Astrocyte of the spinal cord (primary cell): ENCODE measurements around the gene CSNK1G2.
"Not testable (repeated sequence)": the region's sequence is repeated elsewhere in the genome, so short reads cannot be mapped to it uniquely, and the experiment has no call there.

Source experiments
- DNase-seq: peaks from one replicate; pipeline ENCODE4 v3.0.0; 2011; ENCODE audit warnings: low read depth, low spot score
- H3K4me3 ChIP-seq: 2 replicates; pipeline ENCODE4 v1.5.1; 2011; ENCODE audit warnings: low read depth, mild to moderate bottlenecking, low read length, moderate library complexity
- in situ Hi-C: cut with HindIII; loops from 2 replicates; pipeline ENCODE4 v1.10.0; 2017; ENCODE audit warnings: low sequenced_read_pairs
- TF ChIP-seq, protein P1 (sequence below): IDR thresholded peaks from 2 replicates; pipeline ENCODE4 v1.5.1; 2012; ENCODE audit warnings: low read depth, mild to moderate bottlenecking, low read length, inconsistent platforms

CSNK1G2 gene

DNA sequence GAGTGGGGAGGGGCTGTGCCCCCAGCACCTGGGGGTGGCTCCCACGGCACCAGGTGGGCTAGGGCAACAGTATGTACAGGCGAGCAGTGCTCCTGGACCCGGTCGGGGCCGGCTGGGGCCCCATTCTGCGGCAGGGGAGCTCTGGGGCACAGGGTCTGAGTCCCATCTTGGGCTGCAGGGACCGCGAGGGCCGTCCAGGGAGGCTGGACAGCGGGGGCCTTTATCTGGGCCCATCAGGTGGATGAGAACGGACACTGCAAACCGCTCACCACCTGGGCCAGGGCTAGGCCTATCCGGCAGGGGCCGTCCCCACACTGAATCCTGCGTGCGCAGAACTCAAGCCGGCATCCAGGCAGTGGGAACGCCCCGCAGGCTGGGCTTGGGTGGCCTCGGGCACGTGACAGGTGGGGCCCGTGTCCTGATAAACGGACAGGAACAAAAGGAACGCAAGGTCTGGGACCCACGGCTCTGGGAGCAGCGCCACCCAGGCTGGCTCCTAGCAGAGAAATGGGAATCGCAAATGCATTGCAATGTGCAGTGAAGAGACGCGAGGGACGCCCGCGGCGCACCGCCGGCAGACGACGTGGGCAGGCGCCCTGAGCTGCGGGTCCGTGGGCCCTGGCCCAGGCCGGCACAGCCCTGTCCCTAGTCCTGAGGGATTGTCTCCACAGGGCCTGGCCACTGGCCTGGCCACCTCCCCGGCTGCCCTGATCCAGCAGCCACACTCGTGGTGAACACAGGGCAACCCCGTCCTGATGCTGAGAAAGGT is 44.8 kb downstream of the CSNK1G2 start:
- in situ Hi-C loops: no loop called here
- TF ChIP-seq, protein P1, sequence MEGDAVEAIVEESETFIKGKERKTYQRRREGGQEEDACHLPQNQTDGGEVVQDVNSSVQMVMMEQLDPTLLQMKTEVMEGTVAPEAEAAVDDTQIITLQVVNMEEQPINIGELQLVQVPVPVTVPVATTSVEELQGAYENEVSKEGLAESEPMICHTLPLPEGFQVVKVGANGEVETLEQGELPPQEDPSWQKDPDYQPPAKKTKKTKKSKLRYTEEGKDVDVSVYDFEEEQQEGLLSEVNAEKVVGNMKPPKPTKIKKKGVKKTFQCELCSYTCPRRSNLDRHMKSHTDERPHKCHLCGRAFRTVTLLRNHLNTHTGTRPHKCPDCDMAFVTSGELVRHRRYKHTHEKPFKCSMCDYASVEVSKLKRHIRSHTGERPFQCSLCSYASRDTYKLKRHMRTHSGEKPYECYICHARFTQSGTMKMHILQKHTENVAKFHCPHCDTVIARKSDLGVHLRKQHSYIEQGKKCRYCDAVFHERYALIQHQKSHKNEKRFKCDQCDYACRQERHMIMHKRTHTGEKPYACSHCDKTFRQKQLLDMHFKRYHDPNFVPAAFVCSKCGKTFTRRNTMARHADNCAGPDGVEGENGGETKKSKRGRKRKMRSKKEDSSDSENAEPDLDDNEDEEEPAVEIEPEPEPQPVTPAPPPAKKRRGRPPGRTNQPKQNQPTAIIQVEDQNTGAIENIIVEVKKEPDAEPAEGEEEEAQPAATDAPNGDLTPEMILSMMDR: no peak
- DNase-seq: no peak
- no peak overlapping the region for H3K4me3 ChIP-seq

DNA sequence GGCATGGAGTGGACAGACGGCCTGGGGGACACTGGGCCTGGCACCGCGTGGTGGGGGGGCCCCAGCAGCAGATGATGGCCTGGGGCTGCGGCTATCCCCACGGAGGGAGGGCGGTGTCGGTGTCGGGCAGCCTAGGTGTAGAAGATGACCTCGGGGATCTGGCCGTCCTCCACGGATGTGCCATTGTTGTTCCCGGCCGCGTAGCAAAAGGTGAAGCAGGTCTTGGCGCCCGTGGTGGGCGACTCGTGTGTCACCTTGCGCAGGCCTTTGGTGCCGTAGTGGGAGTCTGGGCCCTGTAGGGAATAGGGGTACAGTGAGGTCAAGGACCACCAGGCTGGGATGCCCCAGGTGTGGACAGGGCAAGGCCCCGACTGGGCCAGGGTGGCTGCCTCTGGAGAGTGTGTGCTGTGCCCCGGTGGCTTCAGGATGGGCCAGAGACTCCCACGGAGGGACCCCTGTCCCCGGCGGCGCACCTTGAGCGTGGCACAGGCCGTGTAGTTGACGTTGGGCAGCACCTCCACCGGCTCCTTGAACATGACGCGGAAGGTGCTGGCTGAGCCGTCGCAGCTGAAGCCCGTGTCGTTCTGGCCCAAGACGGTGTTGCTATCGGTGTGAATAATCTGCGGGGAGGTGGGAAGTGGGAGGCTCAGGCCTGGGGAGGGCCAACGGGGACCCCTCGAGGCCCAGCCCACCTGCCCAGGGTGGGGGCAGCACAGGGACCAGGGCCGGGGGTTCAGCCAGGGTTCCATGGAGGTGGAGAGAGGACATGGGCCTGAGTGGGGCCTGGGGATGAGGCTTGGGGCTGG is 45.6 kb downstream of the CSNK1G2 start:
- H3K4me3 ChIP-seq: no peak overlapping the region
- TF ChIP-seq, protein P1: no peak
- in situ Hi-C loops: no loop called here
- no peak for DNase-seq

DNA sequence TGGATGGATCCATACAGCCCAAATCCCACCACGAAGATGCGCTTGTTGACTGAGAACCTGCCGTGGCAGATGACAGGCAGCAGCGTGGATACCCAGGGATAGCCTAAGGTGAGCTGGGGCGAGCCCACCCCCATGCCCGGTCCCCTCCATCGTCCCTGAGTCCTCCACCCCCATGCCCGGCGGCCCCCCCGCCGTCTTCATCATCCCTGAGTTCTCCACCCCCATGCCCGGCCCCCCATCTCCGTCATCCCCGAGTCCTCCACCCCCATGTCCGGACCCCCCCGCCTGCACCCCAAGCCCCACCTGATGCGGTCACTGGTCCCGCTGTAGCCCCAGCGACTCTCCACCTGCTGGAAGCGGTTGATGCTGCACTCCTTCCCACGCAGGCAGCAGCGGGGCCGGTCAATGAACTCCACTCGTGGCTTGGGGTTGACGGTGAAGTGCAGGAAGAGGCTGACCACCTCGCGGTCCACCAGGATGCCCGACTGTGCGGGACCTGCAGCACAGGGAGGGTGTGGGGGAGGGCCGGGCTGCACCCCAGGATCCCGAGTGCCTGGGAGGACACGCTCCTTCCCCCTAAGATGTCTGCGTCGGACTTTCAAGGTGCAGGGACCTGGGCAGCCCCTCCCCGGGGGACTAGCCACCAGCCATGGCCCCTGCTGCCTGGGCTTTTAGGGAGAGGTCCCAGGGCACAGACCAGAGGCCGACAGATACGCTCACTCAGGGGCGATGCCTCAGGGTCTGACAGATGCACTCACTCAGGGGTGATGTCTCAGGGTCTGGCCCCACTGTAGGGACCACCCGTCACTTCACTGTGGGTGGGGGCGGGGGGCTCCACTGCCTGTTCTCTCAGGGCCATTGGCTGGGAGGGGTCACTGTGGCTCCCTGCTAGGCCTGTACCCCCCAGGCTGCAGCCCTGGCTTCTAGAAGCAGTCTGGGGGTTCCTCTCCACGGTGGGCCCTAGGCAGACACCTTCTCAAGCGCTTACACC is 46.5 kb downstream of the CSNK1G2 start:
- no peak overlapping the region for H3K4me3 ChIP-seq
- in situ Hi-C loops: no loop called here
- TF ChIP-seq, protein P1: no peak

DNA sequence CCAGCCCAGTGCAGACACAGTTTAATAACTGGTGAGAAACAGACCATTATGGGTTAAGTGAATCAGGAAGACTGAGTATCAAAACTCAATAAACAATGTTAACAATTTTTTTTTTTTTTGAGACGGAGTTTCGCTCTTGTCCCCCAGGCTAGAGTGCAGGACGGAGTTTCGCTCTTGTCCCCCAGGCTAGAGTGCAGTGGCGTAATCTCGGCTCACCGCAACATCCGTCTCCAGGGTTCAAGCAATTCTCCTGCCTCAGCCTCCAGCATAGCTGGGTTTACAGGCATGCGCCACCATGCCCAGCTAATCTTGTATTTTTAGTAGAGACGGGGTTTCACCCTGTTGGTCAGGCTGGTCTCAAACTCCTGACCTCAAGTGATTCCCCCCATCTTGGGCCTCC is 47.5 kb downstream of the CSNK1G2 start:
- H3K4me3 ChIP-seq, DNase-seq, in situ Hi-C loops: not testable (repeated sequence)

More for the DNA sequence above, 46.5 kb downstream of the CSNK1G2 start:
- no peak for DNase-seq

DNA sequence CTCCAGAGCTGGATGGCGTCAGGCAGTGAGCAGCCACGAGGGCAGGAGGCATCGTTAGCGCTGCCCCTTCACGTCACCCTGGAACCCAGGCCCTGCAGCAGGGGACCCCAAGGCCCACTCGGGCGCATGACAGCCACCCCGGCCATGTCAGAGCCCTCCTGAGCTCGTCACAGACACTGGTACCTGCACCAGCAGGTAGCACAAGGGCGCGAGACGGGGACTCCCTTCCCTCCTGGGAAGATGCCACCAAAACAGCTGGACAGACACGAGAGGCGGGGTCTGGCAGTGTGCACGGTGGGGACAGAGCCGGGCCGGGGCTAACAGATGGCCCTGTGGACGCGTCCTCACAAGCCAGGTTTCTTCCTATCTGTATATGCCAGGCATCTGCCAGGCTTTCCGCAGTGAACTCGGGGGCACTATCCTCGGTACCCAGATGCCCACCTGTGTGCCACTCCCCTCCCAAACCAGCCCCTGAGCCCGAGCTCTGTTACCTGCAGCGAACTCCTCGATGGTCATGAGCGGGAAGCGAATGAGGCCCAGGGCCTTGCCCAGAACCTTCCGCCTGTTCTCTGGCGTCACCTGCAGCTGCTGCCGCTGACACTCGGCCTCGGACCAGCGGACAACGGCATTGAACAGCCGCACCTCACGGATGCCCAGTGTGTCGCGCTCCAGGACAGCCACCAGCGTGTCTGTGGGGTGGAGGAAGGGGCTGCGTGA is 48.7 kb downstream of the CSNK1G2 start:
- TF ChIP-seq, protein P1: no peak
- DNase-seq: no peak
- in situ Hi-C loops: no loop called here
- no peak overlapping the region for H3K4me3 ChIP-seq

DNA sequence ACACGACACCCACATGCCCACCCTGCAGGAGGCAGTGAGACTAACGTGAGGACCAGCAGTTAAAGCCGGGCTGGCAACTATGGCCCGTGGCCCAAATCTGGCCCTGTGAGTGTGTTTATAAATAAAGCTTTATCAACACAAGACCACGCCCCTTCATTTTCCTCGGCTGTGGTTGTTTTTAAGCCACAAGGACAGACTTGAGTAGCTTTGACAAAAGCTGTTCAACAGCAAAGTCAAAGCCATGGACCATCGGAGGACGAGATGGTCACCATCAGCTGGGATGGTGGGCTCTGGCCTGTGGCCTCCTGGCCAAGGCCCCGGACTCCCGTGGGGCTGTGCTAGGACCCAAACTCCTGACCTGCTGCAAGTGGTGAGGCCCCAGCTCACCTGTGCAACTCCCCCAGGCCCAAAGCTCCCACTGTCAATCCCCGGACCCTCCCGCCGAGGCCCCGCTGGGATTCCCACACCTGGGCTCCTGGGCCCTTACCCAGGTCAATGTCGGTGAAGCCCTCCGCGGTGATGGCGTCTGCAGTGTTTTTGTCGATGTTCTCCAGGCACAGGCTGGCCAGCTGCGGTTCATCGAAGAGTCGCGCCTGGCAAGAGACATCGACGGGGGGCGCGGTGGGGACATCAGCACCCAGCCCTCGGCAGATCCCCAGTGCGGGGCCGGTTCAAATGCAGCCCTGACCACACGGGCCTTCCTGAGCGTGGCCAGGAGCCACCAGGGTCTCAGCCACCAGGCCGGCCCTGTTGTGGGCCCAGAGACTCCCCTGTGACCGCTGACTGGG is 49.5 kb downstream of the CSNK1G2 start:
- no peak overlapping the region for H3K4me3 ChIP-seq
- in situ Hi-C loops: no loop called here
- no peak for DNase-seq

More for the DNA sequence above, 49.5 kb downstream of the CSNK1G2 start:
- TF ChIP-seq, protein P1: no peak
